ENCODE data around the gene PTN. TPM values are rescaled to one million over a fixed set of nuclear protein-coding genes. Genes with fewer than 3 reads are reported as not detected.

The PTN gene
- total and polyA plus RNA-seq, 2 donors (not counting 1 experiment from before 2014, with no cell fraction given) = 30.2 to 115 TPM

- H3K9me3 ChIP-seq (ENCODE audit: control insufficient read depth, insufficient read depth, low read depth, low read length) = no peaks in the 10 kb centered on the region
- DNase-seq (ENCODE audit: low read depth in 2 of 2) = peak in 1 of 2 donors; percentile 72
- H3K27ac ChIP-seq (ENCODE audit: insufficient read depth, low read length) = no peak overlapping the region
- H3K4me3 ChIP-seq (replicated peaks in 1 of 4; ENCODE audit: control extremely low read depth in 1 of 4, insufficient read depth in 1 of 4, low read depth in 3 of 4, low read length in 4 of 4) = no peak overlapping the region
- no peaks in the 10 kb centered on the region for H3K27me3 ChIP-seq (ENCODE audit: control insufficient read depth, insufficient read depth, low read length)
- TF ChIP-seq, protein P1, sequence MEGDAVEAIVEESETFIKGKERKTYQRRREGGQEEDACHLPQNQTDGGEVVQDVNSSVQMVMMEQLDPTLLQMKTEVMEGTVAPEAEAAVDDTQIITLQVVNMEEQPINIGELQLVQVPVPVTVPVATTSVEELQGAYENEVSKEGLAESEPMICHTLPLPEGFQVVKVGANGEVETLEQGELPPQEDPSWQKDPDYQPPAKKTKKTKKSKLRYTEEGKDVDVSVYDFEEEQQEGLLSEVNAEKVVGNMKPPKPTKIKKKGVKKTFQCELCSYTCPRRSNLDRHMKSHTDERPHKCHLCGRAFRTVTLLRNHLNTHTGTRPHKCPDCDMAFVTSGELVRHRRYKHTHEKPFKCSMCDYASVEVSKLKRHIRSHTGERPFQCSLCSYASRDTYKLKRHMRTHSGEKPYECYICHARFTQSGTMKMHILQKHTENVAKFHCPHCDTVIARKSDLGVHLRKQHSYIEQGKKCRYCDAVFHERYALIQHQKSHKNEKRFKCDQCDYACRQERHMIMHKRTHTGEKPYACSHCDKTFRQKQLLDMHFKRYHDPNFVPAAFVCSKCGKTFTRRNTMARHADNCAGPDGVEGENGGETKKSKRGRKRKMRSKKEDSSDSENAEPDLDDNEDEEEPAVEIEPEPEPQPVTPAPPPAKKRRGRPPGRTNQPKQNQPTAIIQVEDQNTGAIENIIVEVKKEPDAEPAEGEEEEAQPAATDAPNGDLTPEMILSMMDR (conservative IDR thresholded peaks at IDR 0.05 in 1 of 2, IDR thresholded peaks at IDR 0.05 in 1 of 2; ENCODE audit: low read depth in 1 of 2, low read length in 2 of 2) = no peak
- no peak for TF ChIP-seq EZH2 (IDR thresholded peaks at IDR 0.05; ENCODE audit: low read length, missing control alignments)
- no peak overlapping the region for H3K9ac ChIP-seq (ENCODE audit: insufficient read depth, low read length)
- H4K20me1 ChIP-seq (ENCODE audit: control insufficient read depth, extremely low read depth, insufficient read depth, low read length) = no peaks in the 10 kb centered on the region
- peak overlapping the region; percentile 60 for H3K4me2 ChIP-seq (ENCODE audit: extremely low read depth, insufficient read depth, low read length)
- H3K79me2 ChIP-seq (ENCODE audit: control insufficient read depth, insufficient read depth, low read length) = no peaks in the 10 kb centered on the region
- H2AFZ ChIP-seq (ENCODE audit: low read length) = no peak overlapping the region
- no peaks in the 10 kb centered on the region for H3K36me3 ChIP-seq (ENCODE audit: control insufficient read depth, insufficient read depth, low read length)
- H3K4me1 ChIP-seq (ENCODE audit: control insufficient read depth, extremely low read depth, insufficient read depth, low read length) = peaks cover 2% of the 10 kb centered on the region
Observed at GRCh38 chr7:137331378-137331777, 12.2 kb downstream of the PTN start.

- no peak overlapping the region for H2AFZ ChIP-seq (ENCODE audit: low read length)
- H3K4me2 ChIP-seq (ENCODE audit: extremely low read depth, insufficient read depth, low read length) = no peak overlapping the region
- H3K79me2 ChIP-seq (ENCODE audit: control insufficient read depth, insufficient read depth, low read length) = no peaks in the 10 kb centered on the region
- peaks cover 2% of the 10 kb centered on the region for H3K4me1 ChIP-seq (ENCODE audit: control insufficient read depth, extremely low read depth, insufficient read depth, low read length)
- no peak overlapping the region for H3K27ac ChIP-seq (ENCODE audit: insufficient read depth, low read length)
- no peaks in the 10 kb centered on the region for H3K27me3 ChIP-seq (ENCODE audit: control insufficient read depth, insufficient read depth, low read length)
- H3K9me3 ChIP-seq (ENCODE audit: control insufficient read depth, insufficient read depth, low read depth, low read length) = no peaks in the 10 kb centered on the region
- peak in 1 of 2 donors; percentile 61 for DNase-seq (ENCODE audit: low read depth in 2 of 2)
- TF ChIP-seq, protein P1 (conservative IDR thresholded peaks at IDR 0.05 in 1 of 2, IDR thresholded peaks at IDR 0.05 in 1 of 2; ENCODE audit: low read depth in 1 of 2, low read length in 2 of 2) = no peak
- TF ChIP-seq EZH2 (IDR thresholded peaks at IDR 0.05; ENCODE audit: low read length, missing control alignments) = no peak
- H4K20me1 ChIP-seq (ENCODE audit: control insufficient read depth, extremely low read depth, insufficient read depth, low read length) = no peaks in the 10 kb centered on the region
- H3K36me3 ChIP-seq (ENCODE audit: control insufficient read depth, insufficient read depth, low read length) = no peaks in the 10 kb centered on the region
- H3K9ac ChIP-seq (ENCODE audit: insufficient read depth, low read length) = no peak overlapping the region
- no peak overlapping the region for H3K4me3 ChIP-seq (replicated peaks in 1 of 4; ENCODE audit: control extremely low read depth in 1 of 4, insufficient read depth in 1 of 4, low read depth in 3 of 4, low read length in 4 of 4)
Observed at GRCh38 chr7:137329411-137329810, 14.1 kb downstream of the PTN start.

- Histone ChIP-seq H3K79me2 (ENCODE audit: control insufficient read depth, insufficient read depth, low read length) (no peaks in the 10 kb centered on the region), H3K4me2 (ENCODE audit: extremely low read depth, insufficient read depth, low read length) (no peak overlapping the region), H3K27ac (ENCODE audit: insufficient read depth, low read length) (no peak overlapping the region), H2AFZ (ENCODE audit: low read length) (no peak overlapping the region), H3K9me3 (ENCODE audit: control insufficient read depth, insufficient read depth, low read depth, low read length) (no peaks in the 10 kb centered on the region), H3K27me3 (ENCODE audit: control insufficient read depth, insufficient read depth, low read length) (no peaks in the 10 kb centered on the region), H3K36me3 (ENCODE audit: control insufficient read depth, insufficient read depth, low read length) (no peaks in the 10 kb centered on the region), H4K20me1 (ENCODE audit: control insufficient read depth, extremely low read depth, insufficient read depth, low read length) (no peaks in the 10 kb centered on the region), H3K4me3 (replicated peaks in 1 of 4; ENCODE audit: control extremely low read depth in 1 of 4, insufficient read depth in 1 of 4, low read depth in 3 of 4, low read length in 4 of 4) (no peak overlapping the region), H3K9ac (ENCODE audit: insufficient read depth, low read length) (no peak overlapping the region), H3K4me1 (ENCODE audit: control insufficient read depth, extremely low read depth, insufficient read depth, low read length) (peaks cover 2% of the 10 kb centered on the region)
- peak; percentile 39 to 87 for DNase-seq (ENCODE audit: low read depth in 2 of 2)
- TF ChIP-seq, protein P1 (conservative IDR thresholded peaks at IDR 0.05 in 1 of 2, IDR thresholded peaks at IDR 0.05 in 1 of 2; ENCODE audit: low read depth in 1 of 2, low read length in 2 of 2) = no peak
- no peak for TF ChIP-seq EZH2 (IDR thresholded peaks at IDR 0.05; ENCODE audit: low read length, missing control alignments)
Observed at GRCh38 chr7:137328373-137329120, 15.0 kb downstream of the PTN start.
